ENCODE results near the gene VENTX.

Gene VENTX

GRCh38 chr10:133198206-133198605, 39.4 kb upstream of the VENTX start:
- H3F3A ChIP-seq (ENCODE audit: low read depth): no peaks in the 10 kb centered on the region
- H3K4me1 ChIP-seq (ENCODE audit: insufficient read depth, low read length, poor library complexity, severe bottlenecking): no peaks in the 10 kb centered on the region
- H3K27me3 ChIP-seq (ENCODE audit: insufficient read depth, low read length, poor library complexity, severe bottlenecking): no peaks in the 10 kb centered on the region
- no peaks in the 10 kb centered on the region for H3K79me2 ChIP-seq (ENCODE audit: insufficient read depth, low read length)
- H3K9ac ChIP-seq (ENCODE audit: low read depth, low read length, poor library complexity, severe bottlenecking): no peak overlapping the region
- peaks cover 9% of the 10 kb centered on the region; the same call in 1 of the 2 replicates for H3K9me3 ChIP-seq (ENCODE audit: insufficient read depth, low read depth, low read length)
- no peak overlapping the region for H2AFZ ChIP-seq (ENCODE audit: low read length)
- TF ChIP-seq CTCF (conservative IDR thresholded peaks at IDR 0.05; ENCODE audit: low read length): no peak
- TF ChIP-seq EZH2phosphoT487 (IDR thresholded peaks at IDR 0.05; ENCODE audit: borderline replicate concordance): no peak
- no peak overlapping the region for H3K4me2 ChIP-seq (ENCODE audit: low read depth, low read length, poor library complexity, severe bottlenecking)
- H4K20me1 ChIP-seq (ENCODE audit: insufficient read depth, low read length, poor library complexity, severe bottlenecking): no peaks in the 10 kb centered on the region
- no peak overlapping the region for H3K4me3 ChIP-seq (ENCODE audit: low read length, poor library complexity, severe bottlenecking)
- no peaks in the 10 kb centered on the region for H3K9me2 ChIP-seq (replicated peaks; ENCODE audit: low read depth, low read length)
- no peaks in the 10 kb centered on the region for H3K36me3 ChIP-seq (ENCODE audit: insufficient read depth, low read length)

GRCh38 chr10:133198621-133199487, 38.8 kb upstream of the VENTX start:
- TF ChIP-seq EZH2phosphoT487 (IDR thresholded peaks at IDR 0.05; ENCODE audit: borderline replicate concordance): no peak
- TF ChIP-seq CTCF (conservative IDR thresholded peaks at IDR 0.05; ENCODE audit: low read length): no peak
- H2AFZ ChIP-seq (ENCODE audit: low read length): no peak overlapping the region

GRCh38 chr10:133199488-133199885, 38.2 kb upstream of the VENTX start:
- Histone ChIP-seq H3K4me2 (ENCODE audit: low read depth, low read length, poor library complexity, severe bottlenecking) (no peak overlapping the region), H4K20me1 (ENCODE audit: insufficient read depth, low read length, poor library complexity, severe bottlenecking) (no peaks in the 10 kb centered on the region), H3F3A (ENCODE audit: low read depth) (no peaks in the 10 kb centered on the region), H3K4me1 (ENCODE audit: insufficient read depth, low read length, poor library complexity, severe bottlenecking) (no peaks in the 10 kb centered on the region), H2AFZ (ENCODE audit: low read length) (no peak overlapping the region), H3K9me3 (ENCODE audit: insufficient read depth, low read depth, low read length) (peaks cover 9% of the 10 kb centered on the region; the same call in 1 of the 2 replicates), H3K36me3 (ENCODE audit: insufficient read depth, low read length) (no peaks in the 10 kb centered on the region), H3K79me2 (ENCODE audit: insufficient read depth, low read length) (no peaks in the 10 kb centered on the region), H3K9ac (ENCODE audit: low read depth, low read length, poor library complexity, severe bottlenecking) (no peak overlapping the region), H3K27me3 (ENCODE audit: insufficient read depth, low read length, poor library complexity, severe bottlenecking) (no peaks in the 10 kb centered on the region), H3K9me2 (replicated peaks; ENCODE audit: low read depth, low read length) (no peaks in the 10 kb centered on the region), H3K4me3 (ENCODE audit: low read length, poor library complexity, severe bottlenecking) (no peak overlapping the region)
- TF ChIP-seq CTCF (conservative IDR thresholded peaks at IDR 0.05; ENCODE audit: low read length): no peak
- TF ChIP-seq EZH2phosphoT487 (IDR thresholded peaks at IDR 0.05; ENCODE audit: borderline replicate concordance): no peak

More at GRCh38 chr10:133198621-133199487, 38.8 kb upstream of the VENTX start:
- Histone ChIP-seq H3K9me3 (ENCODE audit: insufficient read depth, low read depth, low read length) (peaks cover 9% of the 10 kb centered on the region; the same call in 1 of the 2 replicates), H3K79me2 (ENCODE audit: insufficient read depth, low read length) (no peaks in the 10 kb centered on the region), H3K27me3 (ENCODE audit: insufficient read depth, low read length, poor library complexity, severe bottlenecking) (no peaks in the 10 kb centered on the region), H3K4me3 (ENCODE audit: low read length, poor library complexity, severe bottlenecking) (no peak overlapping the region), H3K9ac (ENCODE audit: low read depth, low read length, poor library complexity, severe bottlenecking) (no peak overlapping the region), H4K20me1 (ENCODE audit: insufficient read depth, low read length, poor library complexity, severe bottlenecking) (no peaks in the 10 kb centered on the region), H3K4me2 (ENCODE audit: low read depth, low read length, poor library complexity, severe bottlenecking) (no peak overlapping the region), H3K9me2 (replicated peaks; ENCODE audit: low read depth, low read length) (no peaks in the 10 kb centered on the region), H3K4me1 (ENCODE audit: insufficient read depth, low read length, poor library complexity, severe bottlenecking) (no peaks in the 10 kb centered on the region), H3K36me3 (ENCODE audit: insufficient read depth, low read length) (no peaks in the 10 kb centered on the region), H3F3A (ENCODE audit: low read depth) (no peaks in the 10 kb centered on the region)

Data from Loucy (cell line).